HG03457 (cell line): ENCODE measurements around the gene PRKG2.
A peak's percentile ranks its signal among the peaks of the same experiment; 100 is the strongest.

ENCODE experiments used
- ATAC-seq: cut with Tn5 transposase; IDR thresholded peaks from one replicate; pipeline ENCODE4 v1.9.1; 2021; ENCODE audit warnings: moderate number of reproducible peaks; ENCODE audit not compliant: unreplicated experiment

The PRKG2 gene

GRCh38 chr4:81102107-81102506 is 112.9 kb downstream of the PRKG2 start:
- ATAC-seq, result no peak

GRCh38 chr4:81096566-81096965 is 118.5 kb downstream of the PRKG2 start:
- ATAC-seq, result no peak

- ATAC-seq, result no peak
Measured at GRCh38 chr4:81095389-81095788, 119.6 kb downstream of the PRKG2 start.

- ATAC-seq, result no peak
Measured at GRCh38 chr4:81093720-81094401, 121.2 kb downstream of the PRKG2 start.

GRCh38 chr4:81085979-81086378 is 129.0 kb downstream of the PRKG2 start:
- no peak for ATAC-seq

- no peak for ATAC-seq
Measured at GRCh38 chr4:81085291-81085690, 129.7 kb downstream of the PRKG2 start.

GRCh38 chr4:81084634-81085033 is 130.4 kb downstream of the PRKG2 start:
- no peak for ATAC-seq

- ATAC-seq, result no peak
Measured at GRCh38 chr4:81084029-81084428, 131.0 kb downstream of the PRKG2 start.

- no peak for ATAC-seq
Measured at GRCh38 chr4:81081156-81081555, 133.9 kb downstream of the PRKG2 start.

- no peak for ATAC-seq
Measured at GRCh38 chr4:81071013-81071412, 144.0 kb downstream of the PRKG2 start.

- peak; percentile 89 for ATAC-seq
Measured at GRCh38 chr4:81069706-81070331, 145.2 kb downstream of the PRKG2 start.

GRCh38 chr4:81065446-81065845 is 149.6 kb downstream of the PRKG2 start:
- ATAC-seq, result no peak

GRCh38 chr4:81062001-81062400 is 153.0 kb downstream of the PRKG2 start:
- no peak for ATAC-seq

- no peak for ATAC-seq
Measured at GRCh38 chr4:81061344-81061730, 153.7 kb downstream of the PRKG2 start.

GRCh38 chr4:81060587-81061343 is 154.3 kb downstream of the PRKG2 start:
- no peak for ATAC-seq

GRCh38 chr4:81058621-81059020 is 156.4 kb downstream of the PRKG2 start:
- no peak for ATAC-seq

- peak; percentile 97 for ATAC-seq
Measured at GRCh38 chr4:81052119-81053068, 162.6 kb downstream of the PRKG2 start.

GRCh38 chr4:81049907-81050306 is 165.1 kb downstream of the PRKG2 start:
- ATAC-seq, result no peak

- ATAC-seq, result no peak
Measured at GRCh38 chr4:81049330-81049729, 165.7 kb downstream of the PRKG2 start.

- ATAC-seq, result no peak
Measured at GRCh38 chr4:81042578-81043365, 172.2 kb downstream of the PRKG2 start.
